Effector memory CD4-positive, alpha-beta T cell (primary cell): ENCODE data around the gene DNAJC19.
A peak's percentile ranks its signal among the peaks of the same experiment; 100 is the strongest.
"Not testable (repeated sequence)": the region's sequence is repeated elsewhere in the genome, so short reads cannot be mapped to it uniquely, and the experiment has no call there.

Source experiments
- DNase-seq, 3 donors: peaks; one replicate each; pipeline ENCODE4 v3.0.0-alpha.2; 2020
- H3K27ac ChIP-seq: 2 replicates; pipeline ENCODE4 v1.7.0; 2013; ENCODE audit warnings: mild to moderate bottlenecking, low read length, moderate library complexity; ENCODE audit not compliant: insufficient read depth, poor library complexity, severe bottlenecking
- H3K27me3 ChIP-seq: replicated peaks from 2 replicates; pipeline ENCODE4 v1.7.0; 2013; ENCODE audit warnings: mild to moderate bottlenecking, low read length; ENCODE audit not compliant: insufficient read depth, control insufficient read depth, poor library complexity, severe bottlenecking
- H3K36me3 ChIP-seq: 2 replicates; pipeline ENCODE4 v1.7.0; 2013; ENCODE audit warnings: mild to moderate bottlenecking, low read length, moderate library complexity; ENCODE audit not compliant: control insufficient read depth, insufficient read depth
- H3K4me1 ChIP-seq: 2 replicates; pipeline ENCODE4 v1.7.0; 2013; ENCODE audit warnings: low read length, mild to moderate bottlenecking; ENCODE audit not compliant: control insufficient read depth, insufficient read depth, poor library complexity, severe bottlenecking
- H3K4me3 ChIP-seq: 2 replicates; pipeline ENCODE4 v1.7.0; 2013; ENCODE audit warnings: low read length, low read depth, mild to moderate bottlenecking; ENCODE audit not compliant: insufficient read depth, poor library complexity, severe bottlenecking
- H3K9me3 ChIP-seq: 2 replicates; pipeline ENCODE4 v1.7.0; 2013; ENCODE audit warnings: mild to moderate bottlenecking, low read length, moderate library complexity; ENCODE audit not compliant: control insufficient read depth

Gene DNAJC19

GRCh38 chr3:180996415-180996932, 6.9 kb upstream of the DNAJC19 start:
- H3K36me3 ChIP-seq, result no peaks in the 10 kb centered on the region
- DNase-seq, result no peak
- H3K27me3 ChIP-seq, result no peaks in the 10 kb centered on the region
- no peaks in the 10 kb centered on the region for H3K4me1 ChIP-seq
- H3K4me3 ChIP-seq, result no peak overlapping the region
- H3K9me3 ChIP-seq, result no peaks in the 10 kb centered on the region
- no peak overlapping the region for H3K27ac ChIP-seq

GRCh38 chr3:180990505-180990904, 969 bp upstream of the DNAJC19 start:
- Histone ChIP-seq H3K9me3 (no peaks in the 10 kb centered on the region), H3K36me3 (peaks cover 5% of the 10 kb centered on the region), H3K4me3 (peak overlapping the region; percentile 85), H3K4me1 (no peaks in the 10 kb centered on the region), H3K27me3 (no peaks in the 10 kb centered on the region), H3K27ac (peak overlapping the region; percentile 80)
- no peak for DNase-seq

GRCh38 chr3:180987344-180987743, 2.2 kb downstream of the DNAJC19 start:
- Histone ChIP-seq H3K27ac (no peak overlapping the region), H3K4me1 (no peaks in the 10 kb centered on the region), H3K9me3 (no peaks in the 10 kb centered on the region), H3K27me3 (no peaks in the 10 kb centered on the region), H3K36me3 (peaks cover 17% of the 10 kb centered on the region), H3K4me3 (no peak overlapping the region)
- DNase-seq, result no peak

GRCh38 chr3:180986366-180986765, 3.2 kb downstream of the DNAJC19 start:
- H3K4me1 ChIP-seq, H3K27ac ChIP-seq, H3K4me3 ChIP-seq, H3K9me3 ChIP-seq, DNase-seq, H3K27me3 ChIP-seq: not testable (repeated sequence)
- peaks cover 18% of the 10 kb centered on the region for H3K36me3 ChIP-seq

- Histone ChIP-seq H3K9me3 (no peaks in the 10 kb centered on the region), H3K27me3 (no peaks in the 10 kb centered on the region), H3K4me3 (no peak overlapping the region), H3K4me1 (no peaks in the 10 kb centered on the region), H3K27ac (no peak overlapping the region), H3K36me3 (peaks cover 20% of the 10 kb centered on the region)
- no peak for DNase-seq
These were observed 6.4 kb downstream of the DNAJC19 start for GRCh38 chr3:180983136-180983535.

- H3K36me3 ChIP-seq, result peaks cover 30% of the 10 kb centered on the region
- H3K9me3 ChIP-seq, result no peaks in the 10 kb centered on the region
- no peaks in the 10 kb centered on the region for H3K27me3 ChIP-seq
- H3K4me3 ChIP-seq, result no peak overlapping the region
- H3K27ac ChIP-seq, result no peak overlapping the region
- no peaks in the 10 kb centered on the region for H3K4me1 ChIP-seq
- DNase-seq, result no peak
These were observed 7.6 kb downstream of the DNAJC19 start for GRCh38 chr3:180981912-180982311.

GRCh38 chr3:180980611-180981010, 8.9 kb downstream of the DNAJC19 start:
- H3K27ac ChIP-seq, result no peak overlapping the region

GRCh38 chr3:180979961-180980360, 9.6 kb downstream of the DNAJC19 start:
- H3K27me3 ChIP-seq, result no peaks in the 10 kb centered on the region
- DNase-seq, result no peak
- peaks cover 24% of the 10 kb centered on the region for H3K36me3 ChIP-seq
- no peak overlapping the region for H3K27ac ChIP-seq
- no peak overlapping the region for H3K4me3 ChIP-seq
- no peaks in the 10 kb centered on the region for H3K9me3 ChIP-seq
- no peaks in the 10 kb centered on the region for H3K4me1 ChIP-seq

More at GRCh38 chr3:180980611-180981010, 8.9 kb downstream of the DNAJC19 start:
- H3K36me3 ChIP-seq, result peaks cover 24% of the 10 kb centered on the region
- H3K4me1 ChIP-seq, result no peaks in the 10 kb centered on the region
- H3K9me3 ChIP-seq, result no peaks in the 10 kb centered on the region
- DNase-seq, result no peak
- no peak overlapping the region for H3K4me3 ChIP-seq
- no peaks in the 10 kb centered on the region for H3K27me3 ChIP-seq

- Histone ChIP-seq H3K27me3 (no peaks in the 10 kb centered on the region), H3K9me3 (no peaks in the 10 kb centered on the region), H3K4me1 (no peaks in the 10 kb centered on the region), H3K36me3 (peaks cover 16% of the 10 kb centered on the region), H3K4me3 (no peak overlapping the region), H3K27ac (no peak overlapping the region)
- no peak for DNase-seq
These were observed 12.0 kb downstream of the DNAJC19 start for GRCh38 chr3:180977498-180977897.

- DNase-seq, result no peak
- Histone ChIP-seq H3K27ac (no peak overlapping the region), H3K36me3 (peaks cover 32% of the 10 kb centered on the region), H3K4me3 (no peak overlapping the region), H3K27me3 (no peaks in the 10 kb centered on the region), H3K9me3 (no peaks in the 10 kb centered on the region), H3K4me1 (no peaks in the 10 kb centered on the region)
These were observed 15.2 kb downstream of the DNAJC19 start for GRCh38 chr3:180974286-180974685.
